Caco-2 (cell line): Measurements from ENCODE around the gene ABHD2. TPM values are rescaled to one million over a fixed set of nuclear protein-coding genes. Genes with fewer than 3 reads are reported as not detected.

Experiments
- BruUV-seq: library from RNA; stranded (reverse); fragments of 400-500 nt; replicated peaks from 2 replicates; lab custom pipeline; 2021; lab: Mats Ljungman, UMichigan
- CTCF ChIA-PET: fragments of 300-600 bp; sonication (Branson Sonifier 250); formaldehyde crosslinking; loops from one replicate; lab custom pipeline; 2022; ENCODE audit warnings: antibody characterized with exemption; lab: Charles Lee
- POLR2A ChIA-PET: fragments of 300-600 bp; sonication (Branson Sonifier 250); formaldehyde crosslinking; loops from one replicate; lab custom pipeline; 2022; ENCODE audit warnings: antibody characterized with exemption; lab: Charles Lee
- DNase-seq, 2 experiments: peaks; one replicate each; pipeline versions ENCODE4 v3.0.0 to v3.0.0-alpha.2; 2020 to 2022
- H3K27me3 ChIP-seq: replicated peaks from 2 replicates; pipeline ENCODE4 v1.6.0; 2011; ENCODE audit warnings: low read length; ENCODE audit not compliant: control insufficient read depth, insufficient read depth
- H3K36me3 ChIP-seq: 2 replicates; pipeline ENCODE4 v1.5.1; 2011; ENCODE audit warnings: low read length; ENCODE audit not compliant: control insufficient read depth, insufficient read depth
- H3K4me1 ChIP-seq: fragments of 250-450 bp; sonication (Bioruptor Pico); 2 replicates; pipeline ENCODE4 v1.5.1; 2020; ENCODE audit warnings: mild to moderate bottlenecking
- H3K4me3 ChIP-seq: 2 replicates; pipeline ENCODE4 v1.5.1; 2011; ENCODE audit warnings: low read depth, mild to moderate bottlenecking, control low read depth, low read length
- H3K9me3 ChIP-seq: fragments of 250-450 bp; sonication (Bioruptor Pico); 2 replicates; pipeline ENCODE4 v1.5.1; 2020; ENCODE audit warnings: mild to moderate bottlenecking, moderate library complexity
- H3K27ac Mint-ChIP-seq: one replicate; pipeline ENCODE4 v1.8.0; 2022; ENCODE audit warnings: mixed read lengths; ENCODE audit not compliant: unreplicated experiment
- H3K27me3 Mint-ChIP-seq: one replicate; pipeline ENCODE4 v1.8.0; 2022; ENCODE audit warnings: mixed read lengths; ENCODE audit not compliant: insufficient read depth, unreplicated experiment
- H3K36me3 Mint-ChIP-seq: one replicate; pipeline ENCODE4 v1.8.0; 2022; ENCODE audit warnings: mild to moderate bottlenecking, mixed read lengths; ENCODE audit not compliant: insufficient read depth, unreplicated experiment
- H3K4me1 Mint-ChIP-seq: one replicate; pipeline ENCODE4 v1.8.0; 2022; ENCODE audit warnings: low read depth, mixed read lengths; ENCODE audit not compliant: unreplicated experiment
- H3K4me3 Mint-ChIP-seq: one replicate; pipeline ENCODE4 v1.8.0; 2022; ENCODE audit warnings: mild to moderate bottlenecking, moderate library complexity, mixed read lengths; ENCODE audit not compliant: unreplicated experiment
- H3K9me3 Mint-ChIP-seq: one replicate; pipeline ENCODE4 v1.8.0; 2022; ENCODE audit warnings: mixed read lengths; ENCODE audit not compliant: unreplicated experiment
- intact Hi-C: fragments of 100-400 bp; cut with micrococcal nuclease; formaldehyde crosslinking; loops from one replicate; pipeline ENCODE4 v1.10.0; 2022; ENCODE audit not compliant: unreplicated experiment
- total RNA-seq: library from RNA; stranded (reverse); gene quantifications from 2 replicates; pipeline ENCODE4 v1.2.3, GENCODE V29; 2022
- TF ChIP-seq, protein P1 (sequence below), 2 experiments: fragments of 200-600 bp in 1 of 2; IDR thresholded peaks; 1 replicate in 1 of 2; 2 replicates in 1 of 2; pipeline versions ENCODE4 v1.5.1 to v1.8.0; 2011 to 2022; ENCODE audit warnings: antibody characterized with exemption in 1 of 2, control low read depth in 1 of 2, inconsistent platforms in 1 of 2, low read depth in 1 of 2, low read length in 1 of 2, mild to moderate bottlenecking in 1 of 2, moderate library complexity in 1 of 2; ENCODE audit not compliant: insufficient read depth in 1 of 2, severe bottlenecking in 1 of 2, unreplicated experiment in 1 of 2

ABHD2 gene
- total RNA-seq, 1 experiment from 2014 or later, result 63.0 TPM

DNA sequence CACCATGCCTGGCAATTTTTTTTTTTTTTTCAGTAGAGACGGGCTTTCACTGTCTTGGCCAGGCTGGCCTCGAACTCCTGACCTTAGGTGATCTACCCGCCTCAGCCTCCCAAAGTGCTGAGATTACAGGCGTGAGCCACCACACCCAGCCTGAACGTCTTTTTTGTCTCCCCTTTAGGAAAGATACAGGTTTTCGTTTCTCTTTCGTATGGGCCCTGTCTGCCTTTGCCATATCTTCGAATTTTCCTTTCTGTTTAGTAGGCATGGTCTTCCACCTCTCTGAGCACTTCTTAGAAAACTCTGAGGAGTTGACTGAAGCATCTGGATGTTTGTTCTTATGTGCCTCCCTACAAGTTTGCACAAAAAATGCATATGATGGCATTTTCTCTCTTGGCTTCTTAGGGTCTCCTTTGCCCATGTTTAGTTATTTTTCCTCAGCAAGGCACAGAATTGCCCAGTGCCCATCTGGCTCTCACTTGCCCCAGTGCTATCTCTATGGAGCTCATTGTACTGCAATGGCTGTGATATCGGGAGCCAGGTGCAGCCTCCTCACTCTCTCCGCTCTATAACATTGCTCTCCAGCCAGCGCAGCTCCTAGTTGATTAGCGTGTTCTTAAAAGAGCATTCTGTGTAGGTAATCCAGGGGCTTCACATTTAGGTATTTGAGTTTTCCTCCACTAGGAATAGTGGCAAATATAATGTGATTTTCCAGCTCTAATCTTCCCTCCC, 48.0 kb downstream of the ABHD2 start:
- H3K9me3 ChIP-seq, result no peaks in the 10 kb centered on the region
- Mint-ChIP-seq H3K9me3 (no peaks in the 10 kb centered on the region), H3K27me3 (no peaks in the 10 kb centered on the region), H3K36me3 (no peaks in the 10 kb centered on the region), H3K4me1 (peaks cover 44% of the 10 kb centered on the region), H3K27ac (no peak overlapping the region), H3K4me3 (no peak overlapping the region)
- H3K36me3 ChIP-seq, result no peaks in the 10 kb centered on the region
- CTCF ChIA-PET, result interaction anchor here (0.7 kb wide), 1 partner anchor 26 kb away, joined by 3 read pairs; no protein-coding TSS in a partner anchor
- H3K4me1 ChIP-seq, result peaks cover 29% of the 10 kb centered on the region
- no peak for DNase-seq
- no TSS peak for BruUV-seq
- POLR2A ChIA-PET, result no interaction called here
- intact Hi-C loops, result no loop called here
- TF ChIP-seq, protein P1, sequence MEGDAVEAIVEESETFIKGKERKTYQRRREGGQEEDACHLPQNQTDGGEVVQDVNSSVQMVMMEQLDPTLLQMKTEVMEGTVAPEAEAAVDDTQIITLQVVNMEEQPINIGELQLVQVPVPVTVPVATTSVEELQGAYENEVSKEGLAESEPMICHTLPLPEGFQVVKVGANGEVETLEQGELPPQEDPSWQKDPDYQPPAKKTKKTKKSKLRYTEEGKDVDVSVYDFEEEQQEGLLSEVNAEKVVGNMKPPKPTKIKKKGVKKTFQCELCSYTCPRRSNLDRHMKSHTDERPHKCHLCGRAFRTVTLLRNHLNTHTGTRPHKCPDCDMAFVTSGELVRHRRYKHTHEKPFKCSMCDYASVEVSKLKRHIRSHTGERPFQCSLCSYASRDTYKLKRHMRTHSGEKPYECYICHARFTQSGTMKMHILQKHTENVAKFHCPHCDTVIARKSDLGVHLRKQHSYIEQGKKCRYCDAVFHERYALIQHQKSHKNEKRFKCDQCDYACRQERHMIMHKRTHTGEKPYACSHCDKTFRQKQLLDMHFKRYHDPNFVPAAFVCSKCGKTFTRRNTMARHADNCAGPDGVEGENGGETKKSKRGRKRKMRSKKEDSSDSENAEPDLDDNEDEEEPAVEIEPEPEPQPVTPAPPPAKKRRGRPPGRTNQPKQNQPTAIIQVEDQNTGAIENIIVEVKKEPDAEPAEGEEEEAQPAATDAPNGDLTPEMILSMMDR (IDR thresholded peaks at IDR 0.05; ENCODE audit: insufficient read depth in 1 of 2, low read depth in 1 of 2, low read length in 1 of 2, severe bottlenecking in 1 of 2, unreplicated experiment in 1 of 2), result no peak
- H3K4me3 ChIP-seq, result no peak overlapping the region
- H3K27me3 ChIP-seq, result no peaks in the 10 kb centered on the region

DNA sequence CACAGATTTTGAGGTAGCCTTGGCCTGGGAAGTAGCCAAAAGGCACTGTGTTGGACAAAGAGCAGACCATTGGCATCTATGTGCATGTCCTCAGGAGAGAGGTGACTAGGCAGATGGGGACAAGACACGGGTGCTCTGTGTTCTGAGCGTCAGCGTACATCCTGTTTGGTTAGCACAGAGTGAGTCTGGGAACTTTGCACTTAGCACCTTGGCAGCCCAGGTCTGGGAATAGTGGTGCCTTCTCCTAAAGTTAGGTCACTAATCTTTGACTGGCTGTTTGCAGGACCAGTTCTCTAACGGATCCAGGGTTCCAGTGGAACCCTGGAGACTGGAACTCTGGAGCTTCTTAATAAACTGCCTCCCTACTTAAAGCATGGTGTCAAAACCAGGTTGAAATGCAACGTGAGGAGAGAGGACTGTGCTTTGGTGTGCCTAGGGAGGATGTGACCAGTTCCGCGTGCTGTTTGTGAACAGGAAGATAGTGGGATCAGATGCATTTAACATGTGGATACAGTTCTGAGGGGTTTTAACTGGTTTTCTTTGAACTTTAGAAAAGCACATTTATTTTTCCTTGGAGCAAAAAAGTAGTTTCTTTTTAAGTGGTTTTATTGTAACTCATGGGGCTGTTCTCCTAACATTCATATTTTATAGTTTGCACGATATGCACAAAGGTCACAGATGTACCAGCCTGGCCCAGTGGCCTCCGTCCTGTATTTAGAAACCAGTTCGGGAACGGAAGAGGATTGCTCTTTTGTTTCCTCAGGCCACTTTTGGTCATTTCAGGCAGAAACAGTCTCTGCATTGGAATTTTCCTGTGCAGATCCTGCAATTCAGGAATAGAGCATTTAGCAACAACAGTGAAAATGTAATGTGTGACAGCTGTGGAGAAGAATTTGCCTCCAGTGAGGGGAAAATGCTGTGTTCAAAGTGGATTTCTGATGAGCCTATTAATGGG, 48.8 kb downstream of the ABHD2 start:
- CTCF ChIA-PET, result no interaction called here
- POLR2A ChIA-PET, result no interaction called here
- H3K27me3 Mint-ChIP-seq, result no peaks in the 10 kb centered on the region
- TF ChIP-seq, protein P1 (IDR thresholded peaks at IDR 0.05; ENCODE audit: insufficient read depth in 1 of 2, low read depth in 1 of 2, low read length in 1 of 2, severe bottlenecking in 1 of 2, unreplicated experiment in 1 of 2), result no peak
- H3K36me3 ChIP-seq, result no peaks in the 10 kb centered on the region
- H3K4me3 Mint-ChIP-seq, result no peak overlapping the region
- no peaks in the 10 kb centered on the region for H3K9me3 Mint-ChIP-seq
- intact Hi-C loops, result no loop called here
- no peaks in the 10 kb centered on the region for H3K27me3 ChIP-seq
- H3K4me3 ChIP-seq, result no peak overlapping the region
- H3K36me3 Mint-ChIP-seq, result no peaks in the 10 kb centered on the region
- peaks cover 36% of the 10 kb centered on the region for H3K4me1 Mint-ChIP-seq
- DNase-seq, result no peak
- BruUV-seq, result no TSS peak
- H3K27ac Mint-ChIP-seq, result peak overlapping the region; percentile 31
- H3K4me1 ChIP-seq, result peaks cover 29% of the 10 kb centered on the region
- no peaks in the 10 kb centered on the region for H3K9me3 ChIP-seq

DNA sequence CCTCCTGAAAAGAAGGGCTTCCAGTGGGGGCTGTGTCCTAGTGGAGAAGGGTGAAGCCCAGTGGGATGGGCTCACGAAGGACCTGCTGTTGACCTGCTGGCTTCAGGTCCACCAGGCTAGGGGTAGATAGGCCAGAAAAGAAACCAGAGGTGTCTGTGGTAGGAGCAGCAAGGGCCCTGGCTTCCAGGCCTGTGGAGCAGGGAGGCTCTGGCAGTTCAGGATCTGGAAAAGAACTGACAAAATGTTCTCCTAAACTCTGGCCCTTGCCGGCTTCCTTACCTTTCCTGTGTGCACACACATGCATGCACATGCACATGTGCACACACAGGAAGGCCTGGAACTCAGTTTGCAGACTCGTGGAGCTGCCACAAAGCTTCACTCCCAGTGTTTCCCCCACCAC, 49.7 kb downstream of the ABHD2 start:
- no peaks in the 10 kb centered on the region for H3K36me3 ChIP-seq
- DNase-seq, result no peak
- Mint-ChIP-seq H3K4me3 (no peak overlapping the region), H3K36me3 (no peaks in the 10 kb centered on the region), H3K9me3 (no peaks in the 10 kb centered on the region), H3K4me1 (peaks cover 33% of the 10 kb centered on the region), H3K27ac (peak overlapping the region; percentile 31), H3K27me3 (no peaks in the 10 kb centered on the region)
- peaks cover 21% of the 10 kb centered on the region for H3K4me1 ChIP-seq
- TF ChIP-seq, protein P1 (IDR thresholded peaks at IDR 0.05; ENCODE audit: insufficient read depth in 1 of 2, low read depth in 1 of 2, low read length in 1 of 2, severe bottlenecking in 1 of 2, unreplicated experiment in 1 of 2), result no peak
- H3K27me3 ChIP-seq, result no peaks in the 10 kb centered on the region
- POLR2A ChIA-PET, result no interaction called here
- H3K9me3 ChIP-seq, result no peaks in the 10 kb centered on the region
- no peak overlapping the region for H3K4me3 ChIP-seq
- no TSS peak for BruUV-seq
- CTCF ChIA-PET, result no interaction called here
- intact Hi-C loops, result loop anchor here (2.0 kb wide), 1 partner anchor 13 kb away; no protein-coding TSS in a partner anchor
